Stimulated activated CD4-positive, alpha-beta T cell treated with anti-CD3 and anti-CD28 coated beads, Interleukin-1b, Interleukin-23, amount 100 ng/mL, for 24 hours (primary cell): ENCODE measurements around the gene ZNF503.

Source experiments
- DNase-seq, 4 experiments: peaks; one replicate each; pipeline ENCODE4 v3.0.0-alpha.2; 2020; ENCODE audit warnings: low read depth in 4 of 4, low spot score in 1 of 4

ZNF503 gene

GRCh38 chr10:75407224-75407712, 5.7 kb upstream of the ZNF503 start:
- DNase-seq, result no peak

GRCh38 chr10:75406462-75407223, 5.1 kb upstream of the ZNF503 start:
- DNase-seq, result no peak

GRCh38 chr10:75405598-75406461, 4.3 kb upstream of the ZNF503 start:
- DNase-seq, result no peak

GRCh38 chr10:75404815-75405597, 3.4 kb upstream of the ZNF503 start:
- no peak for DNase-seq

- DNase-seq, result no peak
Observed at GRCh38 chr10:75403939-75404814, 2.6 kb upstream of the ZNF503 start.

- no peak for DNase-seq
Observed at GRCh38 chr10:75403144-75403938, 1.8 kb upstream of the ZNF503 start.

- DNase-seq, result no peak
Observed at GRCh38 chr10:75402486-75403143, 1.1 kb upstream of the ZNF503 start.

GRCh38 chr10:75400771-75401568, 594 bp downstream of the ZNF503 start:
- no peak for DNase-seq

GRCh38 chr10:75400163-75400770, 1.3 kb downstream of the ZNF503 start:
- DNase-seq, result no peak

- DNase-seq, result no peak
Observed at GRCh38 chr10:75399461-75400162, 2.0 kb downstream of the ZNF503 start.

GRCh38 chr10:75398692-75399460, 2.7 kb downstream of the ZNF503 start:
- DNase-seq, result no peak

- DNase-seq, result no peak
Observed at GRCh38 chr10:75398200-75398691, 3.3 kb downstream of the ZNF503 start.

GRCh38 chr10:75397496-75398199, 3.9 kb downstream of the ZNF503 start:
- no peak for DNase-seq

GRCh38 chr10:75396631-75397495, 4.7 kb downstream of the ZNF503 start:
- no peak for DNase-seq
